Mucosa of rectum (tissue), 2 donors: Measurements from ENCODE around the gene CPT1B.
"Not testable (repeated sequence)": the region's sequence is repeated elsewhere in the genome, so short reads cannot be mapped to it uniquely, and the experiment has no call there.

Experiments
- H3K27ac ChIP-seq, 2 donors: one replicate each; pipeline ENCODE4 v1.7.0; 2013; ENCODE audit warnings: inconsistent platforms in 2 of 2, low read depth in 2 of 2, low read length in 2 of 2
- H3K27me3 ChIP-seq, 2 donors: one replicate each; pipeline ENCODE4 v1.7.0; 2013; ENCODE audit warnings: low read length in 2 of 2; ENCODE audit not compliant: control insufficient read depth in 2 of 2, insufficient read depth in 2 of 2
- H3K36me3 ChIP-seq, 2 donors: one replicate each; pipeline ENCODE4 v1.7.0; 2013; ENCODE audit warnings: low read length in 2 of 2; ENCODE audit not compliant: control insufficient read depth in 2 of 2, insufficient read depth in 2 of 2
- H3K4me1 ChIP-seq, 2 donors: one replicate each; pipeline ENCODE4 v1.7.0; 2013; ENCODE audit warnings: low read length in 2 of 2, mild to moderate bottlenecking in 1 of 2; ENCODE audit not compliant: control insufficient read depth in 2 of 2, insufficient read depth in 2 of 2
- H3K4me3 ChIP-seq, 2 donors: one replicate each; pipeline ENCODE4 v1.7.0; 2013; ENCODE audit warnings: low read length in 2 of 2
- H3K9ac ChIP-seq, 2 donors: one replicate each; pipeline ENCODE4 v1.7.0; 2013; ENCODE audit warnings: low read length in 2 of 2, low read depth in 1 of 2, mild to moderate bottlenecking in 1 of 2
- H3K9me3 ChIP-seq, 2 donors: one replicate each; pipeline ENCODE4 v1.7.0; 2013; ENCODE audit warnings: low read length in 2 of 2; ENCODE audit not compliant: control insufficient read depth in 2 of 2
- donor health status: healthy.
- donor health status: Normal muscosa, but diverticular disease.

The CPT1B gene

DNA sequence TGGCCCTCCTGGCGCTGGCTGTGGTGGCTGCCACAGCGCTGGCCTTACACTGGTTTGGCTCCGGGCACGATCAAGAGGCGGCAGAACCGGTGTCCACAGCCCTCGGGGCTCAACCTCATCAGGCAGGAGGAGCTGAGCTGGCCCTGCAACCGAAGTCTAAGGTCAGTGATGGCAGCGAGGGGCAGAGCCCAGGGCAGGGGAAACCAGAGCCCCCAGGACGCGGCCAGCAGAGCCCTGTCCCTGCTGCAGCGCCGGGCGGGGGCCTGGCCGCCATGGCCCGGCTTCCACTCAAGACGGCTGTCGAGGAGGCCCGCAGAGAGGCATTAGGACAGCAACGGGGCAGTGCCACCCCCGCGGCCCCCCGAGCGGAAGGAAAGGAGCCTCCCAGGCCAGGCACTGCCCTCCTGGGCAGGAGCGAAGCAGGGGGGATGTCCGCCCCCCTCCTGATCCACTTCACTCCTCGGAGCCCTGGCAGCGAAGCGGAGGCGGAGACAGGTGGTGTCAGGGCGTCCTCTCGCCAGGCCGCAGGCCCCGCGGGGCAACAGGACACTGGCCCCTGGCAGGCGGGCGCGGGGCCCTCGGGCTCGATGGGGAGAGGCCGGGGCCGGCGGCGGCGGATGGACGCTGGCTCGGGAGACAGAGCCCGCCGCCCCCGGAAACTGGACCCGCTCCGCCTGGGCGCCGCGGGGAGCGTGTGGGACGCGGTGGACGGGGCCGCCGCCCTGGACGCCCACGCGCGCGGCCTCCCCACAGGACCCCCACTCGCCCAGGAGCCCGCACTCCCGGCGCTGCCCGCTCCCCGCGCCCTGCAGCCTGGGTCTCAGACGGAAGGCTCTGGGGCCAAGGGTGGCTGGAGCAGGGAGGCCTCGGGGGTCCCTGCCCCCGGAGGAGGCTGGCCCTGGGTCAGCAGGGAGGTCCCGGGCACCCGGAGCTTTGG lies 31.6 kb downstream of the CPT1B start:
- H3K4me3 ChIP-seq = no peak overlapping the region
- peaks cover 10 to 13% of the 10 kb centered on the region in 2 donors for H3K27me3 ChIP-seq
- peaks cover 8 to 14% of the 10 kb centered on the region in 2 donors for H3K4me1 ChIP-seq
- no peak overlapping the region for H3K27ac ChIP-seq
- H3K9me3 ChIP-seq = no peaks in the 10 kb centered on the region
- H3K36me3 ChIP-seq = no peaks in the 10 kb centered on the region
- no peak overlapping the region for H3K9ac ChIP-seq

DNA sequence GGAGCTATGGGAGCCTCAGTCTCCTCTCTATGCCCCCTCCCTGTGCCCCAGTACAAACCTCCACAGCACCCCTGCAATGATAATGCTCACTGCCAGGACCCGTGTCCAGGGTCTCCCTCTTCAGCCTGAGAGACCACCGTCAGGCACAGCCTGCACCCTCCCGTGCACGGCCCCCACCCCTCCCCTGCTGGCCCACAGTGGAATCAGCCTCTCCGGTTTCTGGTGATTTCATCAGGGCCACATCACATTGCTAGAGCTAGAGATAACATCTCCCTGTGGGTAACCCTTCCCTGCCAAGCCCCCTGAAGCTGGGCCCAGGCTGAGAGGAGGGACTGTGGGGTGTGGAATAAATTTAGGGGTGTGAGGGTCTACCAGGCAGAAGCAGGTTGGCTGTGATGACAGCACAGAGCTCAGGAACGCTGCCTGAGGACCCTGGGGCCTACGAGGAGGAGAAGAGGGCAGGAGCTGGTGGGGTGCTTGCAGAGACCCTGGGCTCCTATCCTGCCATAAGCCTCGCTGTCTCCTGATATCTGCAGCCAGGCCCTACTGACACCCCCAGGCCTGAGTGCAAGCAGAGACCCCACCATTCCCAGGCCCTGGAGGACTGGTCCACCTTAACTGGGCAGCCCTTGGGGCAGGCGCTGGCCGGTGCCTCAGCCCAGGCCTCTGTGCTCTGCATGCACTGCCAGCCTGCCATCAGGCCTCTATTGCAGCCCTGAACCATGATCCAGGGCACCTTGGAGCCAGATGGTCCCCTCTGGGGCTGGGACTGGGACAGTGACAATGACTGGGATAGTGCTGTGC lies 32.5 kb downstream of the CPT1B start, which contains the start of gene KLHDC7B:
Gene KLHDC7B (plus strand): TSS at position 378 of the 804 bp plus-strand sequence. CDS start 345 bp downstream, at position 723.
- peak within 1 kb of the TSS; percentile 32 to 71 for H3K9ac ChIP-seq
- H3K4me3 ChIP-seq = no peak within 1 kb of the TSS
- H3K36me3 ChIP-seq = no peaks in the 10 kb centered on the region
- peaks cover 8 to 14% of the 10 kb centered on the region in 2 donors for H3K4me1 ChIP-seq
- H3K9me3 ChIP-seq = no peaks in the 10 kb centered on the region
- H3K27me3 ChIP-seq = peaks cover 10 to 13% of the 10 kb centered on the region in 2 donors
- peak within 1 kb of the TSS; percentile 45 to 65 for H3K27ac ChIP-seq

- peak overlapping the region; percentile 45 to 65 for H3K27ac ChIP-seq
- no peaks in the 10 kb centered on the region for H3K9me3 ChIP-seq
- peak overlapping the region; percentile 32 to 71 for H3K9ac ChIP-seq
- peaks cover 8 to 13% of the 10 kb centered on the region in 2 donors for H3K27me3 ChIP-seq
- no peak overlapping the region for H3K4me3 ChIP-seq
- peaks cover 12 to 15% of the 10 kb centered on the region in 2 donors for H3K4me1 ChIP-seq
- H3K36me3 ChIP-seq = no peaks in the 10 kb centered on the region
Observed at GRCh38 chr22:50544746-50545253, 33.4 kb downstream of the CPT1B start.

DNA sequence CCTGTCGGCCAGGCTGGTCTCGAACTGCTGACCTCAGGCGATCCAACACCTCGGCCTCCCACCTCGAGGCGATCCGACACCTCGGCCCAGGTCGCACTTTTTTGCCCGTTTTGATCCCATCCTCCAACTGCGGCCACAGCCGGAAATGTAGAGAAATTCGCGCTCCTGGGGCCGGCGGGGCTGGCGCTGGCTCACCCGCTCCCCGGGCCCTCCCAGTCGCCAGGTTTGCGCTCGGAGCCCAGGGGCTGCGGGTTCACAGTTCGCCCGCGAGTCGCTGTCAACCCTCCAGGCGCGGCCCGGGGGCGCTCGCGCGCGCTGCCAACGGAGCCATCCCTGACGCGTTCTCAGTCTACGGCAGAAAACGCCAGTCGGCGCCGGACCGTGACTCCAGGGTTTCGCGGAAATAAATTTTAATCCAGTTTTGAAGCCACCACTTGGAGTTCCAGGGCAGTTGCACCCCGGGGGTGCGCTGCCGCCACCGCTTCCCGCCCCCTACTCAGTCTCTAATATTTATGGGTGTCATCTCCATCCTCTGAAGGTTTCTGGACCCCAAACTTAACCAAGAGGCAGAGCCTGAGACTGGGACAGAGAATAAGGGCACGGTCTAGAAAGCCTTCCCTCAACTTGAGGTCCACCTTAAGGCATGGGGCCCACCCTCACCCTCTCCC lies 34.0 kb downstream of the CPT1B start:
- H3K4me1 ChIP-seq = peaks cover 15 to 16% of the 10 kb centered on the region in 2 donors
- peak overlapping the region; percentile 52 to 71 for H3K9ac ChIP-seq

DNA sequence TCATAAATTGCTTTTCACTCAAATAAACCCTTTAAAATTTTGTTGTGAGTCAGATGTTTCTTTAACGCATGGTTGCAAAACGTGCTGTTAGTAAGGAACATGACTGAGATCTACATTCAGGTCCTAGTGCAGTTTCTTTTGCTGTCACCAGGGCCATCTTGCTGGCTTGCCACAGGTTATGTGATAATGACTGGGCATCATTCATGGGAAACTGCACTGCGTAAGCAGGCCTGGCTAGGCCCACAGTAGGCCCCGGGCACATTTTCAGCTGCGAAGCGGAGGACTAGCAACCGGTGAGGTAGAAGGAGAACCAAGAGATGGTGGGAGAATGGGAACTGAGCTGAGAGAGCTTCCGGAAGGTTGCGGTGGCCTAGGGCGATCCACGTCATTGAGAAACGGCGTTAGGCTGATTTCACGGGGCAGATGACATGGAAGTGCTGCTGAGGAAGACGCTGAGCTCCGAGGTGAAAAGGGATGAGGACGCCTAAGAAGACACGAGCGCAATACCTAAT lies 35.8 kb downstream of the CPT1B start:
- H3K27ac ChIP-seq = peak overlapping the region; percentile 32 to 80
- H3K27me3 ChIP-seq = peaks cover 0 to 7% of the 10 kb centered on the region in 2 donors
- no peaks in the 10 kb centered on the region for H3K36me3 ChIP-seq
- peaks cover 20 to 25% of the 10 kb centered on the region in 2 donors for H3K4me1 ChIP-seq
- H3K4me3 ChIP-seq = no peak overlapping the region
- no peak overlapping the region for H3K9ac ChIP-seq
- H3K9me3 ChIP-seq = no peaks in the 10 kb centered on the region

More for the DNA sequence above, 34.0 kb downstream of the CPT1B start:
- peak overlapping the region; percentile 24 to 60 for H3K4me3 ChIP-seq
- H3K36me3 ChIP-seq = no peaks in the 10 kb centered on the region
- no peaks in the 10 kb centered on the region for H3K9me3 ChIP-seq
- H3K27me3 ChIP-seq = peaks cover 5 to 13% of the 10 kb centered on the region in 2 donors
- peak overlapping the region; percentile 45 to 65 for H3K27ac ChIP-seq

GRCh38 chr22:50541667-50542026 lies 36.6 kb downstream of the CPT1B start:
- H3K4me1 ChIP-seq = peaks cover 20 to 25% of the 10 kb centered on the region in 2 donors
- H3K27me3 ChIP-seq, H3K36me3 ChIP-seq, H3K9me3 ChIP-seq: not testable (repeated sequence)
- peak overlapping the region in 1 of 2 donors; percentile 20 for H3K4me3 ChIP-seq
- peak overlapping the region; percentile 57 to 80 for H3K27ac ChIP-seq
- H3K9ac ChIP-seq = peak overlapping the region in 1 of 2 donors; percentile 41

DNA sequence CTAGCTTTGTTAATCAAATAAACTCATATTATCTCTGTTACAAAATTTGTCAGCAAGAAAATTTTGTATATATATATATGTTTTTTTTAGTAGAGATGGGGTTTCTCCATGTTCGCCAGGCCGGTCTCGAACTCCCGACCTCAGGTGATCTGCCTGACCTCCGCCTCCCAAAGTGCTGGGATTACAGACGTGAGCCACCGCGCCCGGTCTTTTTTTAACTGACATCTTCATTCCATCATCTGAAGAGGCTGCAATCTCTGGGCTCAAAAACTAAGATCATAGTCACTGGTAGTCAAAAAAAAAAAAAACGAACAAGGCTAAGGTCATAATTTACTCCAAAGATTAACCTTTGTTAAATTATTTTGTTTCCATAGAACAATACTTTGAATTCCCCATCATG lies 37.8 kb downstream of the CPT1B start:
- Histone ChIP-seq H3K9me3 (no peaks in the 10 kb centered on the region), H3K4me3 (no peak overlapping the region), H3K4me1 (peaks cover 20 to 25% of the 10 kb centered on the region in 2 donors), H3K36me3 (no peaks in the 10 kb centered on the region), H3K9ac (peak overlapping the region in 1 of 2 donors; percentile 78), H3K27me3 (no peaks in the 10 kb centered on the region), H3K27ac (peak overlapping the region; percentile 80 to 95)

GRCh38 chr22:50537765-50538164 lies 40.5 kb downstream of the CPT1B start:
- Histone ChIP-seq H3K27me3 (no peaks in the 10 kb centered on the region), H3K9ac (peak overlapping the region in 1 of 2 donors; percentile 17), H3K27ac (peak overlapping the region; percentile 49 to 98), H3K36me3 (no peaks in the 10 kb centered on the region), H3K4me3 (peak overlapping the region in 1 of 2 donors; percentile 7), H3K4me1 (peaks cover 15% of the 10 kb centered on the region in 2 donors), H3K9me3 (no peaks in the 10 kb centered on the region)

- no peaks in the 10 kb centered on the region for H3K27me3 ChIP-seq
- no peaks in the 10 kb centered on the region for H3K9me3 ChIP-seq
- no peak overlapping the region for H3K27ac ChIP-seq
- no peak overlapping the region for H3K4me3 ChIP-seq
- no peak overlapping the region for H3K9ac ChIP-seq
- peaks cover 17 to 24% of the 10 kb centered on the region in 2 donors for H3K4me1 ChIP-seq
- no peaks in the 10 kb centered on the region for H3K36me3 ChIP-seq
Observed at GRCh38 chr22:50536226-50536625, 42.0 kb downstream of the CPT1B start.
